Bronchial epithelial cell (primary cell): ENCODE results near the gene ZNF529. TPM values are rescaled to one million over a fixed set of nuclear protein-coding genes. Genes with fewer than 3 reads are reported as not detected.

Experiments used
- DNase-seq: peaks from one replicate; pipeline ENCODE4 v3.0.0-alpha.2; 2010; ENCODE audit warnings: low read depth
- FAIRE-seq: peaks from 2 replicates; lab custom pipeline; 2011; peaks lifted over from hg19 to GRCh38; lab: Jason Lieb, UNC
- H3K27me3 ChIP-seq: 2 replicates; pipeline ENCODE4 v1.5.1; 2011; ENCODE audit warnings: low read length; ENCODE audit not compliant: control insufficient read depth, insufficient read depth
- H3K36me3 ChIP-seq: 2 replicates; pipeline ENCODE4 v1.5.1; 2011; ENCODE audit warnings: low read length; ENCODE audit not compliant: control insufficient read depth, insufficient read depth
- H3K4me3 ChIP-seq: 2 replicates; pipeline ENCODE4 v1.5.1; 2011; ENCODE audit warnings: mild to moderate bottlenecking, low read depth, low read length, control low read depth
- CTCF ChIP-seq: IDR thresholded peaks from 2 replicates; pipeline ENCODE4 v1.5.1; 2011; ENCODE audit warnings: mild to moderate bottlenecking, moderate library complexity, low read length, control low read depth, inconsistent platforms; ENCODE audit not compliant: insufficient read depth, severe bottlenecking
- total RNA-seq: library from RNA; depleted of rRNA; stranded (reverse); fragments of >200 nt; gene quantifications from 2 replicates; pipeline ENCODE4 v1.2.1, GENCODE V29; 2014

ZNF529 gene
- total RNA-seq, 1 donor from 2014 or later: 7.6 TPM

GRCh38 chr19:36526581-36526980 lies 46.5 kb downstream of the ZNF529 start:
- Histone ChIP-seq H3K27me3 (no peaks in the 10 kb centered on the region), H3K36me3 (no peaks in the 10 kb centered on the region), H3K4me3 (no peak overlapping the region)
- FAIRE-seq (no peak), DNase-seq (peak; percentile 30)
- TF ChIP-seq CTCF: no peak

GRCh38 chr19:36524617-36525016 lies 48.5 kb downstream of the ZNF529 start:
- H3K36me3 ChIP-seq: peaks cover 1% of the 10 kb centered on the region
- no peak overlapping the region for H3K4me3 ChIP-seq
- no peak for FAIRE-seq
- TF ChIP-seq CTCF: no peak
- no peak for DNase-seq
- no peaks in the 10 kb centered on the region for H3K27me3 ChIP-seq

- FAIRE-seq (no peak), DNase-seq (no peak)
- Histone ChIP-seq H3K4me3 (no peak overlapping the region), H3K27me3 (no peaks in the 10 kb centered on the region), H3K36me3 (peaks cover 9% of the 10 kb centered on the region)
- no peak for TF ChIP-seq CTCF
These were observed 59.0 kb downstream of the ZNF529 start for GRCh38 chr19:36514012-36514612.

GRCh38 chr19:36508325-36508724 lies 64.8 kb downstream of the ZNF529 start:
- TF ChIP-seq CTCF: no peak
- FAIRE-seq: no peak
- no peak for DNase-seq
- Histone ChIP-seq H3K4me3 (no peak overlapping the region), H3K36me3 (no peaks in the 10 kb centered on the region), H3K27me3 (no peaks in the 10 kb centered on the region)

GRCh38 chr19:36501973-36502372 lies 71.1 kb downstream of the ZNF529 start:
- no peak for TF ChIP-seq CTCF

DNA sequence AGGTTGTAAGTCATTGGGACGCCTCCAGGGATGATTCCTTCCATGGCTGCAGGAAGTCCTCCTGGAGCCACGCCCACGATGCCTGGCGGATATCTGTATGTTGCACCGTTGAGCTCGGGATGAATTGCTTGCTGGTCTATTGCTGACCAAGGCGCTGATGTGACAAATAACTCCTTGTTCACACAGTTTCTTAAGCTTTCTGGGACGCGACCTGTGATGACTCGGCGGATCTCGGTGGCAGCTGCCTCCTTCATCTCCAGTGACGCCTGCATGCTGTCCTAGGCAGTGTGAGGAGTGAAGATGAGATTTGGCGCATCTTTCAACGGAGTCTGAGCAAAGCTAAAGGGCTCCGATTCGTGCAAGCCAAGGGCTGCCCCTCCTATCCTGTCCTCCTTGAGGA lies 76.1 kb downstream of the ZNF529 start:
- FAIRE-seq: peak; percentile 84
- Histone ChIP-seq H3K4me3 (no peak overlapping the region), H3K36me3 (no peaks in the 10 kb centered on the region), H3K27me3 (no peaks in the 10 kb centered on the region)
- DNase-seq: no peak
- TF ChIP-seq CTCF: no peak

More at GRCh38 chr19:36501973-36502372, 71.1 kb downstream of the ZNF529 start:
- no peaks in the 10 kb centered on the region for H3K36me3 ChIP-seq
- FAIRE-seq: no peak
- no peaks in the 10 kb centered on the region for H3K27me3 ChIP-seq
- no peak overlapping the region for H3K4me3 ChIP-seq
- no peak for DNase-seq
